Sciatic nerve (tissue), 2 donors: Measurements from ENCODE around the gene RINT1. TPM values are rescaled to one million over a fixed set of nuclear protein-coding genes. Genes with fewer than 3 reads are reported as not detected.
"Not testable (repeated sequence)": the region's sequence is repeated elsewhere in the genome, so short reads cannot be mapped to it uniquely, and the experiment has no call there.

Experiments used
- ATAC-seq: fragments of 200-7000 bp; cut with Tn5 transposase; one replicate; pipeline ENCODE4 v1.9.1; 2020; ENCODE audit warnings: mild to moderate bottlenecking, moderate library complexity
- DNase-seq: peaks from one replicate; pipeline ENCODE4 v3.0.0-alpha.2; 2020; ENCODE audit warnings: low spot score
- intact Hi-C: fragments of 100-400 bp; cut with DNase I; formaldehyde crosslinking; loops from one replicate; pipeline ENCODE4 v1.14.2; 2022
- total RNA-seq: library from RNA; stranded (reverse); fragmentation: NEBNext Ultra II Directional; extraction: Animal tissue kit (Norgen Biotek cat#: 25700); gene quantifications from one replicate; pipeline ENCODE4 v1.2.1, GENCODE V29; 2021
- donor health status: DM: no; HTN: no; CAD: no.
- donor health status: DM: no; HTN: no; CAD: no.

Gene RINT1
- total RNA-seq: 16.1 TPM

DNA sequence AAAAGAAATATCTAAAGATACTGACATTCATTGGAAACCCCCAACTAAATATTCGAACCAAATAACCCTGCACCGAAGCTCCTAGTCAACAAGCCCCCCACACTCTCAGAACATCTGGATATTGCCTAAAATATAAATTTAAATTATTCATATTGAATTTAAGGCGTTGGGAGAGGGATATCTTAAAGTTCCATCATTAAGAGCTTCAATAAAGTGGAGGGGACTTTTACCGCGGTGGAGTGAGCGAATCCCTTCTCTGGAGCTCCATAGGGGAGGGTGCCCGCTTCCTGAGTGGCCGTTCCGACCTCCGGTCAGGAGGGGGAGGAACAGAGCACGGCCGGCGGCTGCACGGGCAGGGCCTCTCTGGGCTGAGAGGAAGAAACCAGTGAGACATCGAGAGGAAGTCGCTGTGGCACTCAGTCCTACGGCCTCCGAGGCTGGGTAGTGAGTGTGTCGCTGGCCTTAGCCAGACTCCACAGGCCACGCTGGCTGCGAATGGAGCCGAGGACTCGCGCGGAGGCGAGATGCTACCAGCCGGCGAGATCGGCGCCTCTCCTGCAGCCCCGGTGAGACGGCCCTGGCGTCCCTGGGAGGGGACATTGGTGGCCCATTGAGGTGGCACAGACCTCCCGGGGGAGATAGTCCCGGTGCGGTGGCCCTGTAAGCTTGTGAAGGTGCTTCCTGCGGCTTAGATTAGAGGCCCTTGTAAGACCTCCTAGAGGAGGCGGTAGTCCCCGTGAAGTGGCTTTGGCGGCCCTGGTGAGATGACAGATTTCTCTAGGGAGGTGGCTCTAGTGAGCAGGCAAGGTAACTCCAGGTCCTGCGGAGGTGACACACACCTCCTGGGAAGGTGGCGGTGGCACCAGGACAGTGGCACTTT is at the start of gene RINT1:
RINT1 (plus strand) TSS at position 410 of the 880 bp plus-strand sequence; CDS start at position 525, 115 bp downstream.
- ATAC-seq: peak; percentile 100
- peak; percentile 92 for DNase-seq
- intact Hi-C loops: no loop called here

DNA sequence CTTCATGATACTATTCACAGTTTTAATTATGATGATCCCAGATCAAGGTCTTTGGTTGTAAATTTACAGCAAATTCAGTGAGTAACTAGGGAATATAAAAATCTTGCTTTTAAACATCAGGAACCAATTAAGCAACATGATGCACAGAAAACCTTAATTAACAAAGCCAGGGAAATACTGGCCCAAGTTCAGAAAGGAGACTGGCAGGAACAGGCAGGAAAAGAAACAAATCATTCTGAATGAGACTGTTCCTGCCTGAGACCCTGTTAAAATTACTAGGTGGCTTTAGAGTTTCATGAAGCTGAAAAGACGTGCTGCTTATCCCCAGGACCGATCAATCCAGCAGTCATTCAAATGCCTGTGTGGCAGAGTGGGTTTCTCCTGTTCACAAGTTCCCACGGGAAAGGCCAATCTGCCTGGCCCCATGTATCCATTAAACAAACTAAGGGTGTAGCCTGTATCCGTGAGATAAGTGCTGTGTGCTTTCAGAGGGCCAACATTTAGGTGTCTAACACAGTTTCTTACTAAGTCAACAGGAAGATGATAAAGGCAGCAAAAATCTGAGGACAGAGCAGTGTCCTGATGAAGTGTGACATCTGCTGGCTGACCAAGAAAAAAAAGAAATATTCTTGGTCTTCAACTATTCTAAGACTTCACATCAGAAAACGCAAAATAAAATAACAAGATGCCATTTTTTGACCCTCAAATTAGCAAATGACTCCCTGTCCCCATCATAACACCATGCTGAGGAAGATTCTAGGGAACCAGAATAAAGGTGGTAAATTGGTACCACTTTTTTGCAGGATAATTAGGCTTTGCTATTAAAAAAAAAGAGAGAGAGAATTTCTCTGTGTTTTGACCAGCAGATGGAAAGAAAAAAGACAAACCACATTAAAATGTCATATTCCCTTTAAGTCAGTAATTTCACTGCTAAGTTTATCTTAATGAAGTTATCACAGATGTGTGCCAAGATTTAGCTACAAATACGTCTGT is 44.1 kb upstream of the RINT1 start:
- intact Hi-C loops: no loop called here
- no peak for DNase-seq

GRCh38 chr7:105489409-105489808 is 42.6 kb upstream of the RINT1 start:
- intact Hi-C loops: no loop called here

More for the DNA sequence above, 44.1 kb upstream of the RINT1 start:
- ATAC-seq: peak; percentile 66

GRCh38 chr7:105493196-105493922 is 38.6 kb upstream of the RINT1 start:
- intact Hi-C loops: no loop called here
- ATAC-seq: no peak
- DNase-seq: no peak

More at GRCh38 chr7:105489409-105489808, 42.6 kb upstream of the RINT1 start:
- ATAC-seq: no peak
- DNase-seq: no peak

DNA sequence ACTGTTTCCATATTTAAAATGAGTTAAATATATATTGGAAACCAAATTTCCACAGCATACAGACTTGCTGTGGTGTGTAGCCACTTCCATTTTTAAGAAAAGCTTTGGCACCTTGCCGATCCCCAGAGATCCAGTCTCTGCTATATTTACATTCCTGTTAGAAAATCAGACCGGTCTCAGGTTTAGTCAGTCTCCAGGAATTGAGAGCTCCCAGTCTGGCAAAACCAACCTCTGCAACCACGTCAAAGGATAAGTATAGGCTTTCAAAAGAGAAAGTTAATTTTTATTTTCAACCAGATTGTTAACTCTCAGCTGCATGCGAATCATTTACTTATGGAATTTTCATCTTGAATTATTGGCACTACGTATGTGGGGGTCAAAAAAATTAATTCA is 38.1 kb upstream of the RINT1 start:
- intact Hi-C loops: no loop called here
- ATAC-seq (no peak), DNase-seq (no peak)

DNA sequence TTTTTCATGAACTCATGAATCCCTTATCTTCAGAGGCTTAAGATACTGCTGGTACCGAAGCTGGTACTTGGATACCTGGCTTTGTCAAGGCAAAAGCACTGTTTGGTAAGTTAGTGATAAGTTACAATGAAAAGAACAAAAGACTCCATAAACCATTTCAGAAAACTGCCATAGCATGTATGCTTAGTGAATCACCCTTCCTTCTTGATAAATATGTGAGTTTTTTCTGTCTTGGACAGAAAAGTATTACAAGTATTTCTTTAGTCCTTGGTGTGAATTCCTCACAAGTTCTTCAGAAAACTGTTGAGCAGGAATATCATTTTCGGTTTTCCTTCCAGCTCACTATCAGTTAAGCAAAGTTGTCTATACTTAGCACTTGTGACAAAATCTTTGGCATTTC is 35.5 kb upstream of the RINT1 start:
- intact Hi-C loops: no loop called here
- ATAC-seq: no peak
- no peak for DNase-seq

DNA sequence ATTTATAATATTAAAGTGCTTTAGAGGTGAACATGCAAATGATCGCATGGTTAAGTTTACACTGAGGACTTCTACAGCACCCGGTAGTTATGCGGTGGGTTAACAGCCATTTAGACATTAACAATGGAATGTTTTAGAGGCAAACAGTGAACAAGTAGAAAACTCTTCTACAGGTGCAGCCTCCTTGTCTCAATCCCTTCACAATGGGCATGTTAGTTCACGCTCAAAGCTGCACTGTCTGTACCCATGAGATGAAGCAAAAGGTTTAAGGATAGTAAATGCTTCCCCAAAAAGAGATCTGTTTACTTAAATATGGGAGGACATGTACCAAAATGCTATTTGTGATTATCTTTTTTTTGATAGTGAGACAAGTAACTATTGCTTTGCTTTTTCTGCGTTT is 35.0 kb upstream of the RINT1 start:
- no peak for ATAC-seq

DNA sequence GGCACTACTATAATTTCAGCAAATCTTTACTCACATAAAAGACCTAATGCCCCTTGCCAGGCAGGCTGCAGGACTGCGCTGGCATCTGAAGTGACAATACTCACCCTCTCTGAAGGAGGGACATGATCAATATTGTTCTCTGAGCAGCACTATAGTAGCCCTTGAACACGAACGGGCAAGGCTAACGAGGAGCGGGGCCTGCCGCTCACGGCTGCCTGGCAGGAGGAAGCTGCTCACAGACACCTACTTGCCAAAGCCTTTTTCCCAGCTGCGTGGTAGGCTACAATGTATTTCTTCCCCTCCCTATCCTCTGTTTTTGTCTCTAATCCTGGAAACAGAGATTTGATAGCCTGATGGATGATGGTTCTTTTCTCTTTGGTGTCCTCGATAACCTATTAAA is 29.8 kb upstream of the RINT1 start:
- intact Hi-C loops: no loop called here
- ATAC-seq (no peak), DNase-seq (no peak)

More for the DNA sequence above, 35.0 kb upstream of the RINT1 start:
- no peak for DNase-seq
- intact Hi-C loops: no loop called here

DNA sequence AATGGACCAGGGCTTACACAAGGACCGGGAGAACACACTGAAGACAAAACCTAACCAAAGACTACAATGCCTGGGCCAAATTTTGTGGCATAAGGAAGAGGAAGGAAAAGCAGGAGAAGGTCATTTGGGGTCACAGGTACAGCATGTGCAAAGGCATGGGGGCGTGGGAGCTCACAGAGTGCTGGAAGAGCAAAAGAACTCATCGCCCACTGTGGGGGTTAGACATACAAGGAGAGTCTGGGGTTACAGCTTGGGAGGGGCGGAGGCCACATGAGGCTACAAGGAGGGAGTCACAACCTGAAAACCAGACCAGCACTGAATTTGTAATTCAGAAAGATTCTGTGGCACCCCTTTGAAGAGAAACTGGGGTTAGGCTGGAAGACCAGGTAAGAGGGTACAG is 19.6 kb upstream of the RINT1 start:
- intact Hi-C loops: no loop called here
- ATAC-seq: no peak

GRCh38 chr7:105512926-105513526 is 19.0 kb upstream of the RINT1 start:
- DNase-seq (no peak), ATAC-seq (no peak)
- intact Hi-C loops: no loop called here

More for the DNA sequence above, 19.6 kb upstream of the RINT1 start:
- DNase-seq: no peak

DNA sequence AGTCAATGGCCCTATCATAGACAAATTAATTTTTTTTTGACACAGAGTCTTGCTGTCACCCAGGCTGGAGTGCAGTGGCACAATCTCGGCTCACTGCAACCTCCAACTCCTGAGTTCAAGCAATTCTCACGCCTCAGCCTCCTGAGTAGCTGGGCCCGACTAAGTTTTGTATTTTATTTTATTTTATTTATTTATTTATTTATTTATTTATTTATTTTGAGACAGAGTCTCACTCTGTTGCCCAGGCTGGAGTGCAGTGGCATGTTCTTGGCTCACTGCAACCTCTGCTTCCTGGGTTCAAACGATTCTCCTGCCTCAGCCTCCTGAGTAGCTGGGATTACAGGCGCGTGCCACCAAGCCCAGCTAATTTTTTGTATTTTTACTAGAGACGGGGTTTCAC is 16.4 kb upstream of the RINT1 start:
- intact Hi-C loops, ATAC-seq, DNase-seq: not testable (repeated sequence)

- DNase-seq: no peak
- intact Hi-C loops: no loop called here
- no peak for ATAC-seq
Observed at GRCh38 chr7:105519353-105519752, 12.6 kb upstream of the RINT1 start.

GRCh38 chr7:105520620-105521019 is 11.4 kb upstream of the RINT1 start:
- ATAC-seq, intact Hi-C loops, DNase-seq: not testable (repeated sequence)

- DNase-seq (peak; percentile 80), ATAC-seq (peak; percentile 44)
- intact Hi-C loops: no loop called here
Observed at GRCh38 chr7:105521027-105521716, 10.8 kb upstream of the RINT1 start.

GRCh38 chr7:105521717-105522463 is 10.1 kb upstream of the RINT1 start, which contains the start of gene PUS7:
Gene PUS7 (minus strand): TSS chr7:105522271. CDS start chr7:105508512, 13,759 bp downstream.
- ATAC-seq (peak; percentile 96), DNase-seq (peak; percentile 91)
- intact Hi-C loops: no loop called here

DNA sequence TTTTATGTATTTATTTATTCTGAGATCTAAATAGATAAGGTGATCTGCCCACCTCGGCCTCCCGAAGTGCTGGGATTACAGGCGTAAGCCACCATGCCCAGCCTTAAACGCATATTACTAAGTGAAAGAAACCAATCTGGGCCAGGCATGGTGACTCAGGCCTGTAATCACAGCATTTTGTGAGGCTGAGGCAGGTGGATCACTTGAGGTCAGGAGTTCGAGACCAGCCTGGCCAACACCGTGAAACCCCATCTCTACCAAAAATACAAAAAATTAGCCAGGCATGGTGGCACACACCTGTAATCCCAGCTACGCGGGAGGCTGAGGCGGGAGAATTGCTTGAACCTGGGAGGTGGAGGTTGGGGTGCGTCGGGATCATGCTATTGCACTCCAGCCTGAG is 7.6 kb upstream of the RINT1 start:
- DNase-seq, intact Hi-C loops, ATAC-seq: not testable (repeated sequence)

- DNase-seq (no peak), ATAC-seq (no peak)
- intact Hi-C loops: no loop called here
Observed at GRCh38 chr7:105524840-105525239, 7.2 kb upstream of the RINT1 start.
